Body of pancreas (tissue), 4 donors: Measurements from ENCODE around the gene TMBIM1. TPM values are rescaled to one million over a fixed set of nuclear protein-coding genes. Genes with fewer than 3 reads are reported as not detected.

Experiments
- ATAC-seq: fragments of 150-250 bp; one replicate; pipeline ENCODE4 v1.9.1; 2016
- DNase-seq, 4 donors: peaks; one replicate each; pipeline ENCODE4 v3.0.0-alpha.2; 2019
- H3K27ac ChIP-seq, 4 donors: fragments of 200-600 bp; sonication (generic); 1 replicate in 3 of 4; 2 replicates in 1 of 4; pipeline versions ENCODE4 v1.5.1 to v1.6.1; 2016 to 2019; ENCODE audit warnings: mild to moderate bottlenecking in 1 of 4, mixed read lengths in 1 of 4, moderate library complexity in 1 of 4
- H3K27me3 ChIP-seq, 2 donors: fragments of 200-600 bp; sonication (generic); one replicate each; pipeline ENCODE4 v1.6.0; 2016; ENCODE audit warnings: mild to moderate bottlenecking in 1 of 2
- H3K36me3 ChIP-seq, 2 donors: fragments of 200-600 bp; sonication (generic); replicated peaks in 1 of 2; 2 replicates each; pipeline ENCODE4 v1.5.1; 2016; ENCODE audit warnings: low read depth in 2 of 2; ENCODE audit not compliant: insufficient read depth in 1 of 2
- H3K4me1 ChIP-seq: fragments of 200-600 bp; sonication (generic); one replicate; pipeline ENCODE4 v1.6.0; 2016
- H3K4me3 ChIP-seq, 2 donors: fragments of 200-600 bp; sonication (generic); 1 replicate in 1 of 2; 2 replicates in 1 of 2; pipeline ENCODE4 v1.5.1; 2016 to 2019
- H3K9me3 ChIP-seq, 3 donors: fragments of 200-600 bp; sonication (generic); 1 replicate in 2 of 3; 2 replicates in 1 of 3; pipeline ENCODE4 v1.5.1; 2016
- CTCF ChIP-seq, 7 experiments: fragments of 450-650 bp in 4 of 7; fragments of 200-600 bp in 3 of 7; sonication (generic) in 3 of 7; IDR thresholded peaks; one replicate each; pipeline ENCODE4 v1.5.1; 2016 to 2019; ENCODE audit warnings: antibody characterized with exemption in 7 of 7
- POLR2A ChIP-seq, 3 donors: fragments of 450-650 bp; IDR thresholded peaks; one replicate each; pipeline ENCODE4 v1.6.1; 2016; ENCODE audit warnings: antibody characterized with exemption in 3 of 3, mild to moderate bottlenecking in 2 of 3
- WGBS, 2 donors: methylation state at CpG; one replicate each; pipeline ENCODE4 v1.1.5; 2017; 5-methylcytosine and 5-hydroxymethylcytosine counted together
- intact Hi-C: fragments of 100-400 bp; cut with DNase I; formaldehyde crosslinking; loops from one replicate; pipeline ENCODE4 v1.15.1; 2023
- total RNA-seq, 2 donors: library from RNA; depleted of rRNA; stranded (reverse); fragments of >200 nt; gene quantifications; one replicate each; pipeline ENCODE4 v1.1.0, GENCODE V29; 2016

Gene TMBIM1
- total RNA-seq, 2 donors from 2014 or later, result 125 to 148 TPM

- intact Hi-C loops, result no loop called here
- DNase-seq, result peak; percentile 73 to 87 (median 84)
- H3K27me3 ChIP-seq, result no peaks in the 10 kb centered on the region
- H3K4me1 ChIP-seq, result peaks cover 84% of the 10 kb centered on the region
- TF ChIP-seq POLR2A (IDR thresholded peaks at IDR 0.05), result no peak
- no peak for TF ChIP-seq CTCF (IDR thresholded peaks at IDR 0.05)
- WGBS, 2 donors, result 25 to 33% methylated on average over 3 of the region's 3 CpGs
- H3K9me3 ChIP-seq, result no peaks in the 10 kb centered on the region
- peak overlapping the region; percentile 98 to 99 (median 98) for H3K27ac ChIP-seq
- no peak overlapping the region for H3K4me3 ChIP-seq
- H3K36me3 ChIP-seq, result peaks cover 31 to 40% of the 10 kb centered on the region in 2 donors
- ATAC-seq, result peak; percentile 31
Measured at GRCh38 chr2:218281449-218281848, 10.9 kb downstream of the TMBIM1 start.

GRCh38 chr2:218280260-218280870 lies 11.9 kb downstream of the TMBIM1 start:
- DNase-seq, result no peak
- intact Hi-C loops, result no loop called here
- Histone ChIP-seq H3K9me3 (no peaks in the 10 kb centered on the region), H3K4me3 (no peak overlapping the region), H3K4me1 (peaks cover 73% of the 10 kb centered on the region), H3K27ac (peak overlapping the region in 3 of 4 donors; percentile 98 to 99 (median 98)), H3K27me3 (no peaks in the 10 kb centered on the region), H3K36me3 (peaks cover 42 to 49% of the 10 kb centered on the region in 2 donors)
- TF ChIP-seq CTCF (IDR thresholded peaks at IDR 0.05) (no peak), POLR2A (IDR thresholded peaks at IDR 0.05) (no peak)
- no peak for ATAC-seq
- WGBS, 2 donors, result 79 to 95% methylated on average over 14 of the region's 14 CpGs

GRCh38 chr2:218278531-218279360 lies 13.6 kb downstream of the TMBIM1 start:
- Histone ChIP-seq H3K4me1 (peaks cover 63% of the 10 kb centered on the region), H3K27ac (peak overlapping the region; percentile 32 to 98 (median 68)), H3K36me3 (peaks cover 53 to 60% of the 10 kb centered on the region in 2 donors), H3K4me3 (no peak overlapping the region), H3K9me3 (no peaks in the 10 kb centered on the region), H3K27me3 (no peaks in the 10 kb centered on the region)
- DNase-seq, result no peak
- no peak for ATAC-seq
- 68 to 70% methylated on average over 6 to 16 of the region's 16 CpGs for WGBS, 2 donors
- intact Hi-C loops, result no loop called here
- no peak for TF ChIP-seq POLR2A (IDR thresholded peaks at IDR 0.05)
- no peak for TF ChIP-seq CTCF (IDR thresholded peaks at IDR 0.05)

GRCh38 chr2:218277921-218278320 lies 14.4 kb downstream of the TMBIM1 start:
- no peak for ATAC-seq
- no peaks in the 10 kb centered on the region for H3K9me3 ChIP-seq
- H3K4me1 ChIP-seq, result peaks cover 61% of the 10 kb centered on the region
- peaks cover 53 to 62% of the 10 kb centered on the region in 2 donors for H3K36me3 ChIP-seq
- TF ChIP-seq POLR2A (IDR thresholded peaks at IDR 0.05), result no peak
- no peak for TF ChIP-seq CTCF (IDR thresholded peaks at IDR 0.05)
- peak overlapping the region in 3 of 4 donors; percentile 37 to 98 (median 98) for H3K27ac ChIP-seq
- 57 to 61% methylated on average over 7 of the region's 7 CpGs for WGBS, 2 donors
- intact Hi-C loops, result no loop called here
- H3K27me3 ChIP-seq, result no peaks in the 10 kb centered on the region
- peak in 2 of 4 donors; percentile 63 to 70 for DNase-seq
- H3K4me3 ChIP-seq, result no peak overlapping the region
